ENCODE results near the gene BABAM1.

GRCh38 chr19:17285415-17286135 is 18.3 kb downstream of the BABAM1 start:
- TF ChIP-seq CTCF (IDR thresholded peaks at IDR 0.05), result no peak
- TF ChIP-seq POLR2A (IDR thresholded peaks at IDR 0.05), result no peak

Measured in uterus (tissue), 2 donors.